T-helper 2 cell treated with Interferon-gamma antibody and Interleukin-4, amounts not matched to agents 5 μg/mL and 100 μg/mL, for 36 hours (primary cell): ENCODE results near the gene SYAP1.

Experiments
- DNase-seq: peaks from one replicate; pipeline ENCODE4 v3.0.0; 2021; ENCODE audit warnings: low spot score
- H3K27ac Mint-ChIP-seq: one replicate; pipeline ENCODE4 v1.8.0; 2021; ENCODE audit warnings: mild to moderate bottlenecking, mixed read lengths
- H3K27me3 Mint-ChIP-seq: one replicate; pipeline ENCODE4 v1.8.0; 2021; ENCODE audit warnings: low read depth, mixed read lengths
- H3K36me3 Mint-ChIP-seq: one replicate; pipeline ENCODE4 v1.8.0; 2021; ENCODE audit warnings: low read depth, mixed read lengths
- H3K4me1 Mint-ChIP-seq: one replicate; pipeline ENCODE4 v1.8.0; 2021; ENCODE audit warnings: low read depth, mixed read lengths
- H3K4me3 Mint-ChIP-seq: one replicate; pipeline ENCODE4 v1.8.0; 2022; ENCODE audit warnings: mild to moderate bottlenecking, moderate library complexity, mixed read lengths
- H3K9me3 Mint-ChIP-seq: one replicate; pipeline ENCODE4 v1.8.0; 2021; ENCODE audit warnings: mixed read lengths

Gene SYAP1

GRCh38 chrX:16719334-16720084 is at the start of gene SYAP1:
TSS of gene SYAP1 (plus strand) at chrX:16719612. CDS start at chrX:16719725, 113 bp downstream.
- H3K4me1 Mint-ChIP-seq: peaks cover 15% of the 10 kb centered on the region
- peak; percentile 88 for DNase-seq
- no peaks in the 10 kb centered on the region for H3K9me3 Mint-ChIP-seq

GRCh38 chrX:16671005-16671404 is 48.4 kb upstream of the SYAP1 start:
- Mint-ChIP-seq H3K27ac (no peak overlapping the region), H3K4me3 (no peak overlapping the region)
- DNase-seq: no peak

More at GRCh38 chrX:16719334-16720084, at the start of gene SYAP1:
- no peaks in the 10 kb centered on the region for H3K27me3 Mint-ChIP-seq
- H3K36me3 Mint-ChIP-seq: peaks cover 1% of the 10 kb centered on the region
- peak within 1 kb of the TSS; percentile 96 for H3K27ac Mint-ChIP-seq
- H3K4me3 Mint-ChIP-seq: peak within 1 kb of the TSS; percentile 91

GRCh38 chrX:16678689-16679088 is 40.7 kb upstream of the SYAP1 start:
- Mint-ChIP-seq H3K36me3 (peaks cover 2% of the 10 kb centered on the region), H3K27ac (no peak overlapping the region), H3K4me1 (no peaks in the 10 kb centered on the region)

More at GRCh38 chrX:16671005-16671404, 48.4 kb upstream of the SYAP1 start:
- no peaks in the 10 kb centered on the region for H3K27me3 Mint-ChIP-seq
- H3K36me3 Mint-ChIP-seq: no peaks in the 10 kb centered on the region
- H3K9me3 Mint-ChIP-seq: no peaks in the 10 kb centered on the region
- no peaks in the 10 kb centered on the region for H3K4me1 Mint-ChIP-seq

GRCh38 chrX:16683007-16683664 is 36.3 kb upstream of the SYAP1 start:
- Mint-ChIP-seq H3K36me3 (no peaks in the 10 kb centered on the region), H3K4me1 (no peaks in the 10 kb centered on the region), H3K27me3 (no peaks in the 10 kb centered on the region), H3K9me3 (no peaks in the 10 kb centered on the region), H3K4me3 (no peak overlapping the region), H3K27ac (no peak overlapping the region)
- no peak for DNase-seq

More at GRCh38 chrX:16678689-16679088, 40.7 kb upstream of the SYAP1 start:
- H3K27me3 Mint-ChIP-seq: no peaks in the 10 kb centered on the region
- no peaks in the 10 kb centered on the region for H3K9me3 Mint-ChIP-seq
- no peak overlapping the region for H3K4me3 Mint-ChIP-seq
- no peak for DNase-seq

- no peaks in the 10 kb centered on the region for H3K9me3 Mint-ChIP-seq
- H3K27me3 Mint-ChIP-seq: no peaks in the 10 kb centered on the region
- no peak for DNase-seq
- no peak overlapping the region for H3K27ac Mint-ChIP-seq
- H3K4me3 Mint-ChIP-seq: no peak overlapping the region
- no peaks in the 10 kb centered on the region for H3K4me1 Mint-ChIP-seq
- peaks cover 2% of the 10 kb centered on the region for H3K36me3 Mint-ChIP-seq
These were observed 31.9 kb upstream of the SYAP1 start for GRCh38 chrX:16687514-16687913.

GRCh38 chrX:16695079-16695676 is 24.2 kb upstream of the SYAP1 start:
- peak; percentile 10 for DNase-seq
- H3K27me3 Mint-ChIP-seq: no peaks in the 10 kb centered on the region
- H3K4me1 Mint-ChIP-seq: no peaks in the 10 kb centered on the region
- H3K9me3 Mint-ChIP-seq: no peaks in the 10 kb centered on the region
- no peak overlapping the region for H3K4me3 Mint-ChIP-seq
- no peaks in the 10 kb centered on the region for H3K36me3 Mint-ChIP-seq
- no peak overlapping the region for H3K27ac Mint-ChIP-seq

- no peaks in the 10 kb centered on the region for H3K4me1 Mint-ChIP-seq
These were observed 22.5 kb upstream of the SYAP1 start for GRCh38 chrX:16696956-16697355.

GRCh38 chrX:16699389-16699788 is 20.0 kb upstream of the SYAP1 start:
- Mint-ChIP-seq H3K4me1 (no peaks in the 10 kb centered on the region), H3K9me3 (no peaks in the 10 kb centered on the region), H3K36me3 (no peaks in the 10 kb centered on the region), H3K4me3 (no peak overlapping the region), H3K27me3 (no peaks in the 10 kb centered on the region), H3K27ac (no peak overlapping the region)
- DNase-seq: no peak

More at GRCh38 chrX:16696956-16697355, 22.5 kb upstream of the SYAP1 start:
- Mint-ChIP-seq H3K9me3 (no peaks in the 10 kb centered on the region), H3K27me3 (no peaks in the 10 kb centered on the region), H3K27ac (no peak overlapping the region), H3K36me3 (no peaks in the 10 kb centered on the region), H3K4me3 (no peak overlapping the region)
- DNase-seq: no peak

- no peak for DNase-seq
- Mint-ChIP-seq H3K9me3 (no peaks in the 10 kb centered on the region), H3K4me3 (no peak overlapping the region), H3K36me3 (no peaks in the 10 kb centered on the region), H3K27ac (no peak overlapping the region), H3K27me3 (no peaks in the 10 kb centered on the region), H3K4me1 (no peaks in the 10 kb centered on the region)
These were observed 18.7 kb upstream of the SYAP1 start for GRCh38 chrX:16700734-16701133.

- Mint-ChIP-seq H3K27me3 (no peaks in the 10 kb centered on the region), H3K4me3 (no peak overlapping the region), H3K27ac (no peak overlapping the region), H3K36me3 (no peaks in the 10 kb centered on the region), H3K9me3 (no peaks in the 10 kb centered on the region), H3K4me1 (no peaks in the 10 kb centered on the region)
- no peak for DNase-seq
These were observed 16.5 kb upstream of the SYAP1 start for GRCh38 chrX:16702700-16703599.

GRCh38 chrX:16705370-16705769 is 14.0 kb upstream of the SYAP1 start:
- H3K9me3 Mint-ChIP-seq: no peaks in the 10 kb centered on the region
- H3K4me1 Mint-ChIP-seq: no peaks in the 10 kb centered on the region
- no peak overlapping the region for H3K4me3 Mint-ChIP-seq
- no peaks in the 10 kb centered on the region for H3K36me3 Mint-ChIP-seq
- DNase-seq: no peak
- no peaks in the 10 kb centered on the region for H3K27me3 Mint-ChIP-seq
- no peak overlapping the region for H3K27ac Mint-ChIP-seq

- H3K9me3 Mint-ChIP-seq: no peaks in the 10 kb centered on the region
These were observed 11.4 kb upstream of the SYAP1 start for GRCh38 chrX:16708016-16708415.

GRCh38 chrX:16711219-16711811 is 8.1 kb upstream of the SYAP1 start:
- no peak for DNase-seq
- no peaks in the 10 kb centered on the region for H3K27me3 Mint-ChIP-seq
- no peaks in the 10 kb centered on the region for H3K36me3 Mint-ChIP-seq
- peak overlapping the region; percentile 83 for H3K4me3 Mint-ChIP-seq
- peak overlapping the region; percentile 84 for H3K27ac Mint-ChIP-seq
- peaks cover 8% of the 10 kb centered on the region for H3K4me1 Mint-ChIP-seq
- H3K9me3 Mint-ChIP-seq: no peaks in the 10 kb centered on the region

More at GRCh38 chrX:16708016-16708415, 11.4 kb upstream of the SYAP1 start:
- Mint-ChIP-seq H3K4me3 (no peak overlapping the region), H3K4me1 (peaks cover 8% of the 10 kb centered on the region), H3K27ac (no peak overlapping the region), H3K36me3 (no peaks in the 10 kb centered on the region), H3K27me3 (no peaks in the 10 kb centered on the region)
- no peak for DNase-seq
